OCI-LY7 (cell line): ENCODE measurements around the gene GNAO1. TPM values are rescaled to one million over a fixed set of nuclear protein-coding genes. Genes with fewer than 3 reads are reported as not detected.

ENCODE experiments used
- BruUV-seq: library from RNA; stranded (reverse); fragments of 400-500 nt; replicated peaks from 2 replicates; lab custom pipeline; 2021; lab: Mats Ljungman, UMichigan
- CTCF ChIA-PET: fragments of 300-600 bp; sonication (Branson Sonifier 250); formaldehyde crosslinking; loops from one replicate; lab custom pipeline; 2022; ENCODE audit warnings: antibody characterized with exemption; ENCODE audit not compliant: unreplicated experiment; lab: Charles Lee
- POLR2A ChIA-PET: fragments of 300-600 bp; sonication (Branson Sonifier 250); formaldehyde crosslinking; loops from one replicate; lab custom pipeline; 2022; ENCODE audit warnings: antibody characterized with exemption; lab: Charles Lee
- DNase-seq: peaks from one replicate; pipeline ENCODE4 v3.0.0-alpha.2; 2015; ENCODE audit warnings: low spot score
- H2AFZ ChIP-seq: fragments of 200-600 bp; sonication (generic), shearing (Covaris generic); 2 replicates; pipeline ENCODE4 v1.6.1; 2014; ENCODE audit warnings: mild to moderate bottlenecking, antibody characterized with exemption, low read length, moderate library complexity
- H3K27ac ChIP-seq: fragments of 200-600 bp; sonication (generic); 2 replicates; pipeline ENCODE4 v1.5.1; 2014; ENCODE audit warnings: mixed run types, low read depth, mild to moderate bottlenecking, moderate library complexity, low read length, inconsistent platforms; ENCODE audit not compliant: poor library complexity, severe bottlenecking
- H3K36me3 ChIP-seq: fragments of 200-600 bp; sonication (generic); 2 replicates; pipeline ENCODE4 v1.6.1; 2014; ENCODE audit warnings: mild to moderate bottlenecking, antibody characterized with exemption, low read length, moderate library complexity, mixed read lengths; ENCODE audit not compliant: insufficient read depth
- H3K4me1 ChIP-seq: fragments of 200-600 bp; sonication (generic); 2 replicates; pipeline ENCODE4 v1.5.1; 2014; ENCODE audit warnings: mild to moderate bottlenecking, low read length; ENCODE audit not compliant: insufficient read depth, poor library complexity, severe bottlenecking
- H3K4me2 ChIP-seq: fragments of 200-600 bp; sonication (generic); 2 replicates; pipeline ENCODE4 v1.6.1; 2014; ENCODE audit warnings: mild to moderate bottlenecking, low read length
- H3K4me3 ChIP-seq: fragments of 200-600 bp; sonication (generic); 2 replicates; pipeline ENCODE4 v1.5.1; 2014; ENCODE audit warnings: mild to moderate bottlenecking, low read depth, low read length; ENCODE audit not compliant: poor library complexity, severe bottlenecking
- H3K79me2 ChIP-seq: fragments of 200-600 bp; sonication (generic); 2 replicates; pipeline ENCODE4 v1.6.1; 2016; ENCODE audit warnings: low read depth, mild to moderate bottlenecking, low read length, moderate library complexity, mixed read lengths; ENCODE audit not compliant: insufficient read depth
- H3K9me2 ChIP-seq: fragments of 200-600 bp; sonication (generic); 2 replicates; pipeline ENCODE4 v1.6.1; 2016; ENCODE audit warnings: mild to moderate bottlenecking, low read length, mixed read lengths; ENCODE audit not compliant: insufficient read depth
- H3K9me3 ChIP-seq: fragments of 200-600 bp; sonication (generic); 2 replicates; pipeline ENCODE4 v1.6.1; 2014; ENCODE audit warnings: mild to moderate bottlenecking, mixed run types, low read length, mixed read lengths
- H4K20me1 ChIP-seq: fragments of 200-600 bp; sonication (generic); 2 replicates; pipeline ENCODE4 v1.6.1; 2014; ENCODE audit warnings: mild to moderate bottlenecking, antibody characterized with exemption, low read length, moderate library complexity, mixed read lengths; ENCODE audit not compliant: insufficient read depth
- CTCF ChIP-seq: fragments of 200-600 bp; sonication (generic); conservative IDR thresholded peaks from 2 replicates; pipeline ENCODE4 v1.5.1; 2014; ENCODE audit warnings: mild to moderate bottlenecking, antibody characterized with exemption, low read length, moderate library complexity, mixed read lengths
- EZH2phosphoT487 ChIP-seq: fragments of 200-600 bp; sonication (generic); IDR thresholded peaks from 2 replicates; pipeline ENCODE4 v1.6.1; 2018; ENCODE audit warnings: low read depth, borderline replicate concordance, mild to moderate bottlenecking, mixed run types, antibody characterized with exemption, low read length, moderate library complexity, mixed read lengths
- intact Hi-C: fragments of 100-400 bp; cut with micrococcal nuclease; formaldehyde crosslinking; loops from one replicate; pipeline ENCODE4 v1.10.0; 2022; ENCODE audit not compliant: unreplicated experiment
- total RNA-seq, 2 experiments: library from RNA; depleted of rRNA in 1 of 2; stranded (reverse); fragments of >200 nt in 1 of 2; shearing (Covaris generic) in 1 of 2; gene quantifications; 2 replicates each; pipeline ENCODE4 v1.2.3, GENCODE V29; 2014 to 2022

Gene GNAO1
- total RNA-seq, 2 experiments from 2014 or later = not detected

- intact Hi-C loops = no loop called here
- Histone ChIP-seq H3K4me3 (no peak overlapping the region), H4K20me1 (no peaks in the 10 kb centered on the region), H3K9me3 (no peaks in the 10 kb centered on the region), H3K27ac (no peak overlapping the region), H3K4me2 (no peak overlapping the region), H3K9me2 (no peaks in the 10 kb centered on the region), H3K36me3 (no peaks in the 10 kb centered on the region), H2AFZ (no peak overlapping the region), H3K79me2 (no peaks in the 10 kb centered on the region), H3K4me1 (no peaks in the 10 kb centered on the region)
- POLR2A ChIA-PET = no interaction called here
- BruUV-seq = no TSS peak
- no peak for DNase-seq
- no peak for TF ChIP-seq EZH2phosphoT487
- no peak for TF ChIP-seq CTCF
- CTCF ChIA-PET = no interaction called here
These were observed 158.4 kb downstream of the GNAO1 start for GRCh38 chr16:56349711-56350161.

- DNase-seq = no peak
- H4K20me1 ChIP-seq = no peaks in the 10 kb centered on the region
- BruUV-seq = no TSS peak
- no peak overlapping the region for H3K4me3 ChIP-seq
- no peak overlapping the region for H3K4me2 ChIP-seq
- intact Hi-C loops = no loop called here
- ChIA-PET CTCF (no interaction called here), POLR2A (interaction anchor here (0.6 kb wide), 1 partner anchor 1680 kb away, joined by 3 read pairs; no protein-coding TSS in a partner anchor)
- no peak overlapping the region for H3K27ac ChIP-seq
- TF ChIP-seq EZH2phosphoT487 = no peak
- TF ChIP-seq CTCF = no peak
- no peaks in the 10 kb centered on the region for H3K9me2 ChIP-seq
- no peaks in the 10 kb centered on the region for H3K79me2 ChIP-seq
- no peaks in the 10 kb centered on the region for H3K36me3 ChIP-seq
- H3K4me1 ChIP-seq = no peaks in the 10 kb centered on the region
- H2AFZ ChIP-seq = no peak overlapping the region
- no peaks in the 10 kb centered on the region for H3K9me3 ChIP-seq
These were observed 159.5 kb downstream of the GNAO1 start for GRCh38 chr16:56350491-56351405.

GRCh38 chr16:56351481-56351880 lies 160.2 kb downstream of the GNAO1 start:
- Histone ChIP-seq H3K36me3 (no peaks in the 10 kb centered on the region), H3K4me3 (no peak overlapping the region), H3K27ac (no peak overlapping the region), H3K9me3 (no peaks in the 10 kb centered on the region), H3K4me1 (no peaks in the 10 kb centered on the region), H3K79me2 (no peaks in the 10 kb centered on the region), H3K9me2 (no peaks in the 10 kb centered on the region), H3K4me2 (no peak overlapping the region), H4K20me1 (no peaks in the 10 kb centered on the region), H2AFZ (no peak overlapping the region)
- TF ChIP-seq CTCF = no peak
- no peak for TF ChIP-seq EZH2phosphoT487
- POLR2A ChIA-PET = no interaction called here
- no peak for DNase-seq
- no TSS peak for BruUV-seq
- CTCF ChIA-PET = no interaction called here
- intact Hi-C loops = no loop called here
